CD4-positive, alpha-beta T cell treated with Interleukin-4 for 1 hour (primary cell): Measurements from ENCODE around the gene DPEP1.
"Not testable (repeated sequence)": the region's sequence is repeated elsewhere in the genome, so short reads cannot be mapped to it uniquely, and the experiment has no call there.

Experiments used
- DNase-seq, 2 donors: peaks; one replicate each; pipeline ENCODE4 v3.0.0-alpha.2; 2020 to 2022

DPEP1 gene

GRCh38 chr16:89620406-89620841 lies 7.0 kb downstream of the DPEP1 start:
- DNase-seq, result no peak

- no peak for DNase-seq
Observed at GRCh38 chr16:89621136-89621697, 7.8 kb downstream of the DPEP1 start.

- no peak for DNase-seq
Observed at GRCh38 chr16:89621698-89622409, 8.4 kb downstream of the DPEP1 start.

- no peak for DNase-seq
Observed at GRCh38 chr16:89623511-89624261, 10.2 kb downstream of the DPEP1 start.

GRCh38 chr16:89624777-89625761 lies 11.6 kb downstream of the DPEP1 start:
- DNase-seq, result no peak

- no peak for DNase-seq
Observed at GRCh38 chr16:89629827-89630610, 16.6 kb downstream of the DPEP1 start.

GRCh38 chr16:89633064-89633631 lies 19.7 kb downstream of the DPEP1 start:
- no peak for DNase-seq

- DNase-seq, result not testable (repeated sequence)
Observed at GRCh38 chr16:89634463-89635385, 21.3 kb downstream of the DPEP1 start.

GRCh38 chr16:89636663-89637062 lies 23.2 kb downstream of the DPEP1 start:
- DNase-seq, result no peak

GRCh38 chr16:89637379-89637778 lies 23.9 kb downstream of the DPEP1 start:
- no peak for DNase-seq

- no peak for DNase-seq
Observed at GRCh38 chr16:89638455-89638854, 25.0 kb downstream of the DPEP1 start.

GRCh38 chr16:89639385-89639784 lies 25.9 kb downstream of the DPEP1 start:
- no peak for DNase-seq

- no peak for DNase-seq
Observed at GRCh38 chr16:89641458-89642119, 28.1 kb downstream of the DPEP1 start.

- no peak for DNase-seq
Observed at GRCh38 chr16:89642574-89642973, 29.1 kb downstream of the DPEP1 start.

GRCh38 chr16:89643769-89644300 lies 30.4 kb downstream of the DPEP1 start:
- no peak for DNase-seq

- DNase-seq, result no peak
Observed at GRCh38 chr16:89645122-89645521, 31.7 kb downstream of the DPEP1 start.

- no peak for DNase-seq
Observed at GRCh38 chr16:89646270-89646669, 32.8 kb downstream of the DPEP1 start.

GRCh38 chr16:89646906-89647305 lies 33.5 kb downstream of the DPEP1 start:
- DNase-seq, result no peak

- DNase-seq, result no peak
Observed at GRCh38 chr16:89651584-89651983, 38.1 kb downstream of the DPEP1 start.
